Posterior cingulate gyrus (tissue), 11 donors: ENCODE results near the gene AP1M1.

ENCODE experiments used
- DNase-seq, 10 donors: peaks; one replicate each; pipeline versions ENCODE4 v3.0.0 to v3.0.0-alpha.2; 2020 to 2021; ENCODE audit warnings: mixed read lengths in 3 of 10
- intact Hi-C: fragments of 100-400 bp; cut with DNase I; formaldehyde crosslinking; loops from one replicate; pipeline ENCODE4 v1.15.1; 2023

AP1M1 gene

GRCh38 chr19:16254851-16255408, 57.2 kb downstream of the AP1M1 start:
- DNase-seq: no peak
- intact Hi-C loops: no loop called here

- intact Hi-C loops: no loop called here
- DNase-seq: no peak
These were observed 59.8 kb downstream of the AP1M1 start for GRCh38 chr19:16257509-16258002.

GRCh38 chr19:16258440-16258903, 60.8 kb downstream of the AP1M1 start:
- peak in 5 of 10 donors; percentile 10 to 89 (median 25) for DNase-seq

GRCh38 chr19:16259385-16260159, 61.9 kb downstream of the AP1M1 start:
- DNase-seq: no peak
- intact Hi-C loops: no loop called here

More at GRCh38 chr19:16258440-16258903, 60.8 kb downstream of the AP1M1 start:
- intact Hi-C loops: no loop called here

- no peak for DNase-seq
- intact Hi-C loops: no loop called here
These were observed 62.6 kb downstream of the AP1M1 start for GRCh38 chr19:16260160-16260811.

- intact Hi-C loops: no loop called here
- DNase-seq: no peak
These were observed 63.1 kb downstream of the AP1M1 start for GRCh38 chr19:16260812-16261161.

GRCh38 chr19:16261584-16262368, 64.1 kb downstream of the AP1M1 start:
- DNase-seq: peak in 1 of 10 donors; percentile 71
- intact Hi-C loops: no loop called here

- intact Hi-C loops: no loop called here
- DNase-seq: no peak
These were observed 64.9 kb downstream of the AP1M1 start for GRCh38 chr19:16262618-16263017.

GRCh38 chr19:16263141-16263761, 65.5 kb downstream of the AP1M1 start:
- no peak for DNase-seq
- intact Hi-C loops: no loop called here

- DNase-seq: no peak
- intact Hi-C loops: no loop called here
These were observed 67.5 kb downstream of the AP1M1 start for GRCh38 chr19:16265205-16265604.

GRCh38 chr19:16265890-16266585, 68.3 kb downstream of the AP1M1 start:
- no peak for DNase-seq
- intact Hi-C loops: no loop called here

GRCh38 chr19:16266586-16266942, 68.9 kb downstream of the AP1M1 start:
- intact Hi-C loops: no loop called here
- DNase-seq: no peak

GRCh38 chr19:16268676-16269319, 71.1 kb downstream of the AP1M1 start:
- intact Hi-C loops: no loop called here
- DNase-seq: no peak

GRCh38 chr19:16272945-16273344, 75.2 kb downstream of the AP1M1 start:
- DNase-seq: peak in 7 of 10 donors; percentile 14 to 88 (median 49)

GRCh38 chr19:16274447-16274846, 76.7 kb downstream of the AP1M1 start:
- no peak for DNase-seq
- intact Hi-C loops: no loop called here

More at GRCh38 chr19:16272945-16273344, 75.2 kb downstream of the AP1M1 start:
- intact Hi-C loops: no loop called here

GRCh38 chr19:16280306-16280705, 82.6 kb downstream of the AP1M1 start:
- no peak for DNase-seq

GRCh38 chr19:16281743-16282142, 84.0 kb downstream of the AP1M1 start:
- intact Hi-C loops: loop anchor here (5.0 kb wide), 1 partner anchor 46 kb away; no protein-coding TSS in a partner anchor

More at GRCh38 chr19:16280306-16280705, 82.6 kb downstream of the AP1M1 start:
- intact Hi-C loops: loop anchor here (5.0 kb wide), 1 partner anchor 47 kb away; no protein-coding TSS in a partner anchor

GRCh38 chr19:16283210-16284061, 85.7 kb downstream of the AP1M1 start:
- intact Hi-C loops: loop anchor here (5.0 kb wide), 1 partner anchor 44 kb away; no protein-coding TSS in a partner anchor
- peak; percentile 29 to 91 (median 54) for DNase-seq

More at GRCh38 chr19:16281743-16282142, 84.0 kb downstream of the AP1M1 start:
- no peak for DNase-seq
